GM21786 (cell line): ENCODE data around the gene LRRC75A.

Source experiments
- ATAC-seq: cut with Tn5 transposase; IDR thresholded peaks from one replicate; pipeline ENCODE4 v1.9.1; 2021; ENCODE audit not compliant: unreplicated experiment

Gene LRRC75A

DNA sequence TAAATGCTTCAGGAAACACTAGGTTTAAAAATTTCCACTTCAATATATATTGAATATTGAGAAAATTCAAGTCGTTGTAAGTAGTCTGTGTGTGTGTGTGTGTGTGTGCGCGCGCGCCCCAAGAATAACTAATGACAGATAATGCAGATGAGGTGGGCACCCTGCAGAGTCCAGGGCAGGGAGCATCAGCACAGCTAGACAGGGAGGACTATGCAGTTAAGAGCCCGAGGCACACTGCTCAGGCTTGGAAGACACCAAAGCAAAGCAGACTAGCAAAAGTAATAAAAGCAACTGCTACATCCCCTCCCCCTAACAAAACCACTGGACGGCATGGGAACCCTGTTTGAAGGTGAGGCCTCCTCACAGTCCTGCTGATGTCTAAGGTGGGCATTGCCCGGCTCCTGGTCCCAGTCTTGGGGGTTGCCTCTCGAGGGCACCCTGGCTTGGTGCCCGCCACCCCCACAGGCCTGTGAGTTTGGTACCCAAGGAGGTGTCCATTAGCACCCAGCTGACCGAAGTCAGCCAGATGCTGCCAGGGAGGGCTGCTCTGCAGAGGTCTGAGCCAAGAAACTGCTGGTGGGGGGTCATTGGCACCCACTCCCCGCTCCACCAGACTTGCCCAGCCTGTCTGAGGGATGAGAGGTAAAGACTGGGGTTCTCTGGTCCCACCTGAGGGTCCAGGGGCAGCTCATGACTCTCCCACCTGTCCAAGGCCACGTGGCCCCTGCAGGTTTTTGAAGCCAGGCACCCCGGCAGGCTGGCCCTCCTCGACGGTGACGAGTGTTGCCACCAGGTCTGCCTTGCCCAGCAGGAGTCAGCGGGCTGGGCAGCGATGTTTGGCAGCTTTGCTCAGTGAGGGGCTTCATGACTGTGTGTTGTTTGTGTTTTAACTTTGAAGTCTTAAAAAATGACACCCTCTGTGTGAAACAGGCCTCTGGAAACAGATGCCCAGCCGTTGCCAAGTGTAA is 18.7 kb downstream of the LRRC75A start:
- no peak for ATAC-seq

GRCh38 chr17:16472539-16472938 is 19.5 kb downstream of the LRRC75A start:
- no peak for ATAC-seq

GRCh38 chr17:16471295-16471694 is 20.7 kb downstream of the LRRC75A start:
- ATAC-seq = no peak

GRCh38 chr17:16470265-16470664 is 21.7 kb downstream of the LRRC75A start:
- ATAC-seq = no peak

DNA sequence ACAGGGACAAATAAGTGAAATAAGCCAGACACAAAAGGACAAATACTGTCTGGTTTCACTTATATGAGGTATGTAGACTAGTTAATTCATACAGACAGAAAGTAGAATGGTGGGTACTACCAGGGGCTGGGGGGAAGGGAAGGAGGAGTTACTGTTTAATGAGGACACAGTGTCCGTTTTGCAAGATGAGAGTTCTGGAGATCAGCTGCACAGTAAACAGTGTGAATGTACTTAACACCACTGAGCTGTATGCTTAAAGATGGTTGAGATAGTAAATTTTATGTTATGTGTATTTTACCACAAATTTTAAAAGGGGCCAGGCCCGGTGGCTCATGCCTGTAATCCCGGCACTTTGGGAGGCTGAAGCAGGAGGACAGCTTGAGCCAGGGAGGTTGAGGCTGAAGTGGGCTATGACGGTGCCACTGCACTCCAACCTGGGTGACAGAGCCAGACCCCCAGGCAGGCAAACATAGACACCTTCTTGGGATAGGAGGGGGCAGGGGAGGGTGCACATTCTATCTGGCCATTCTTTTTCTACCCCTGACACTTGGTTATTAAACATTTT is 23.5 kb downstream of the LRRC75A start:
- no peak for ATAC-seq

DNA sequence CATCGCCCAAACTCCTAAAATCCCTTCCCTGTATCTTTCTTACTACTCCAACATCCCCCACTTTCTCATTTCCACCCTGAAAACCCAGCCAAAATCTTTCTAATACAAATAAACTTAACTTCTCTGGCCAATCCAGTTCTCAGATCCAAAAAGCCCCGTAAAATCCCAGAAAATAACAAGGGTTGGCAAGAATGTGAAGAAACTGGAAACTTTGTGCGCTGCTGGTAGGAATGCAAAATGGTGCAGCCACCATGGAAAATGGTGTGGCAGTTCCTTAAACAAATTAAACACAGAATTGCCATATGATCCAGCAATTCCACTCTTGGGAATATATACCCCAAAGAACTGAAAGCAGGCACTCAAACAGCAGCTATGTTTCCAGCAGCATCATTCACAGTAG is 24.1 kb downstream of the LRRC75A start:
- no peak for ATAC-seq

DNA sequence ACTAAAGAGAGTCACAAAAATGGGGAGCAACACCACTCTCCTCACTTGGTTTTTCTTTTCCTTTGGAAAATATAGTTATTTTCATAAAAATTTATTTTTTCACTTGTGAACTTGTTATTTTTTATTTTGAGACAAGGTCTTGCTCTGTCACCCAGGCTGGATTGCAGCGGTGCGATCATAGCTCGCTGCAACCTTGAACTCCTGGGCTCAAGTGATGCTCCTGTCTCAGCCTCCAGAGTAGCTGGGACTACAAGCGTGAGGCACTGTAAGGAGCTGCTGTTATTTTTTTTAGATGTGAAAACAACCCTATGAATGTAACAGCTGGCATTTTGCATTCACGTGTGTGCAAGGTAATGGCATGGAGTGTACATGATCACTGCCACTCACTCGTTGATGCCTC is 24.9 kb downstream of the LRRC75A start:
- no peak for ATAC-seq

- no peak for ATAC-seq
Measured at GRCh38 chr17:16466407-16466806, 25.6 kb downstream of the LRRC75A start.

- no peak for ATAC-seq
Measured at GRCh38 chr17:16465861-16466338, 26.1 kb downstream of the LRRC75A start.

- ATAC-seq = no peak
Measured at GRCh38 chr17:16465052-16465312, 27.0 kb downstream of the LRRC75A start.

GRCh38 chr17:16464303-16465051 is 27.5 kb downstream of the LRRC75A start:
- no peak for ATAC-seq

DNA sequence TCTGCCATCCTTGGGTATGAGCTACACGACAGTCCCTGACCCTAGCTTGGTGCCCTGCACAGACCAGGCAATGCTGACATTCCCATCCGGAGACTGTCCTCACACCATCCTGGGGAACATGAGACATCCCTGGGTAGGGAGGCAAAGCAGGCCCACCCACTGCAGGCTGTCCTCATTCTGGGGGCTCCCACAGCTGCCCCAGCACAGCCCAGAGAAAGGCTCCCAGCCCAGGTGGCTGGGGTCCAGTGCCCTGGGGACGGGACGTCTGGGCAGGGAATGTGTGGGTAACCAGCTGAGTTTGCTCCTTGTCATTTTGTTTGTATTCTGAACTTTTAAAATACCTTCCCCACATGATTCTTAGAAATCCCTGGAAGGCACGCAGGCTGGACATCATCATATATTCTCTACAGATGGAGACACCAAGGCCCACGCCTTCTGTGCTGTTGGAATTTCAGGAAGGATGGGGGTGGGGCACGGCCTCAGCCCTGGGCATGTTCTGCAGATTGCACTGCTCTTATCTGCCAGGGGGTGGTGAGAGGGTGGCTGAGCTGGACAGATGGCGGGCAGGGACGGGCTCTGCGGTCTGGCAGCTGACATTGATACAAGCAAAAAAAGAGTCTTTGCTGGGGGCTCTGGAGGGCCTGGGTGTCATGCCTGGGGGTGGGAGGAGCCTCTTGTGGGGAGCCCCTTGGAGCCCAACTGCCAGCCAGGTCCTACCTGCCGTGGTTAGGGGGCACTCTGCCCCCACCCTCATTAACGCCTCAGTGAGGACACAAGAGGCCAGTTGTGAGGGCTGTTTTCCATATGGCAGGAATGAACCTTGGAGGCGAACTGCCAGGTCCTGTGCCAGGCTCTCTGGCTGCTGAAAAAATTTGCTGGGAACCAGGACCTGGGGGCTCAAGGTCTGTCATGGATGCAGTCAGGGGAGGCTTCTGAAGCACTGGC is 28.4 kb downstream of the LRRC75A start:
- no peak for ATAC-seq

DNA sequence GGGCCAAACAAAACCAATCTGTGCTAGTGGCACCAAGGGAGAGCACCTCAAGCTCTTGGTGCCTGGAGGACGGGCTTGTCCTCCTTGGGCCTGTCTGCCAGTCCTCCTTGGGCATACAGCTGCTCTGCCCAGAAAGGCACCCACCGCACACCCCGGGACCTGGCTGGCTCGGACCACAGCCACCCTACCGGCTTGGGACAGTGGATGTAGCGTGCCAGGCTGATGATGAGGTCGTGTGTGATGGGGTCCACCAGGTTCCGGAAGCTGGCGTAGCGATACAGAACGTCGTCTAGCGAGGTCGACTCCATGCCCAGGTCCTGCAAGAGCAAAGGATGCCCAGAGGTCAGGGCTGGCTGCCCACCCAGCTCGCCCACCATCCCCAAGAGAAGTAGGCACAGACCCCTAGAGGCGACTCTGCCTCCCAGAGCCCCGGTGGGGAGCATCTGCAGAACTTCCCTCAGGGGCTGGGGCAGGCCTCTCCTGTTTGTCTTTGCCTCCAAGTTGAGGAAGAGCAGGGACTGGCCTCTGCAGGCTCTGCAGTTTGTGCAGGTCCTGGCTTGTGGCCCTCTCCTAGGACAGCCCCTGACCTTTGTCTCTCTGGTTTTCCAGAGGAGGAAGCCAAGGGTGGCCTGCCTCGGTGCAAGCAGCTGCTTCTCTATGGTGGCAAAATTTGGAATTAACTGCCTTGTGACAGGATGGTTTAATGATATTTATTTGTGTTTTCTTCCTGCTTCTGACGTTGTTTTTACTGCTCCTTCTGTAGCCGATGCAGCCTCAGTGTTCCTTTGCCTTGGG is 29.7 kb downstream of the LRRC75A start:
- no peak for ATAC-seq

DNA sequence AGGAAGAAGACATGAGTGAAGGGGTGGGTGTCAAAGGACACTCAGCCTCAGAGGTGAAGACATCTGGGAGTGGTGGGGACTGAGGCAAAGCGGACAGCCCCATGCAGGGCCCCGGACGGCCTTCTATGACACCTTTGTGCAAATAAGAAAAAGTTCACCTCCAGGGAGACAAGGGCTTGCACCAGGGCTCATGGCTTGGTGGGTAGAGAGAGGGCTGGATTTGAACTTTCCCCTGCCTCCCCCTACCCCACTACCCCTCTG is 30.5 kb downstream of the LRRC75A start:
- no peak for ATAC-seq

DNA sequence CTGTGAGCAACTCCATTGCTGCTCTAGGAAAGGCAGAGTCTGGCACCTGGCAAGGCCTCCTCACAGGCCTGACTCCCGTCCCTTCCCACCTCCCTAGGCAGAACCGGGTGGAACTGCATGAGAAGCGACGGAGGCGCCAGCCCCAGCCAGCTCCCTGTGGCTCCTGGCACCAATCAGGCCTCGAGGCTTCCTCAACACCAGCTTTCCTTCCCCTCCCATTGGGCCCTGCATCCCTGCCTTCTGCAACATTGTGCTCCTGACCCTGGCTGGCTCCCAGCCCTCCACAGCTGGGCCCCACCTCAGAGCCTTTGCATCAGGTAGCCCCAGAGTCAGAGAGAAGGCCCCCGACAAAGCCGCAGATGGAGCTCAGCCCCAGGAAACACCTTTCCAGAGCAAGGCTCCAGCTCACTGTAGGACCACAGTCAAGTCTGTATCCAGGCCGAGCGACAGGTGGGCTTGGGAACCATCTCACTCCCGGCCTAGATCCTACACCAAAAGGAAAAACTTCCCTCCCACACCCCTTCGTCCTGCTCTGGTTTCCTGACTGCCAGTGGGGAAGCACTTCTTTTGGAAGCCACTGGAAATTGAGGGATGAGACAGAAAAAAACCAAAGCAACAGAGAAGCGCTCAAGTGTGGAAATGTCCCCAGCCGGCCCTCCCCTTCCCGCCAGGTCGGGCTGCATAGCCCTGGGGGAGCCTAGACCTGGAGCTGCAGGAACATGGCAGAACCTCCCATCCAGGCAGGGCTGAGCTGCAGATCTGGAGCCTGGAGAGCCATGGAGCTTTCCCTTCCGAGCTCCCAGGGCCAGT is 31.0 kb downstream of the LRRC75A start:
- ATAC-seq = no peak

DNA sequence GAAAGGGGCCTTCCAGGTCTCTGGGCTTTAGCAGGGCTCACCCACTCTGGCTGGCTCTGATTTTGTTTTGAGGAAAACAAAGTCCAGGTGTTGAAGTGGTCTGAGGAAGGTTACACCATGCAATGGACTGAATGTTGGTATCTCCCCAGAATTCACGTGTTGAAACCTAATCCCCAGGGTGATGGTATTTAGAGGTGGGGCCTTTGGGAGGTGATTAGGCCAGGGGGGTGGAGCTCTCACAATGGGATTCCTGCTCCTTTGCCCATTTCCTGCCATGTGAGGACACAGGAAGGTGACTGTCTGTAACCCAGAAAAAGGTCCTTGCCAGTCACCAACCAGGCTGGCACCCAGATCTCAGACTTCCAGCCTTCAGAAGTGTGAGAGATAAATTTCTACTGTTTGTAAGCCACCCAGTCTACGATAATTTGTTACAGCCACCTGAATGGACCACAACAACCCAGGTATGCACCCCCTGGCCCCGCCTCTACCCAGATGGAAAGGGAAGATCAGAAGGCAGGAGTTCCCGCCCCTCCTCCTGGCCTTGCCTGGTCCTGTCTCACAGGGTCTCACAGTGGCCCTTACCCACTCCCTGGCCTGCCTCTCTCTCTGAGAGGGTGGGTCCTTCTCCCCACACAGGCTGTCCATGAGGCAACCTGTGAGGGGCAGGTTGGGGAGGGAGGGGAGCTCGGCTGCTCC is 32.0 kb downstream of the LRRC75A start:
- no peak for ATAC-seq

DNA sequence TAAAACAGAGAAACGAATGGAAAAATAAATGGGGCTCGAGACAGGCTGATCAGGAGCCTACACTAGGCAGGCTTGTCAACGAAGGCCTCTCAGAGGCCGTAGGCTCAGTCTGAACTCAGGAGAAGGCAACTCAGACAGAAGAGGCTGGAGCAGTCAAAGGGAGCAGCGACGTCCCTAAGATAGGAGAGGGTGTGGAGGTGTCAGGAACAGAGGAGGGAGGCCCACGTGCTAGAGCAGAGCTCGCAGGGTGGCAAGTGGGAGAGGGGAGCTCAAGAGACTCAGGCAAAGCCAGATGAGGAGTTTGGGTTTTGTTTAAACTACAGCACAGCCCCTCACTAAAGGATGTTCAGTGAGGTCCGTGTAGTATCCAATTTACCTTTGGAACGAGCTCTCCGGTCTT is 32.7 kb downstream of the LRRC75A start:
- ATAC-seq = no peak

DNA sequence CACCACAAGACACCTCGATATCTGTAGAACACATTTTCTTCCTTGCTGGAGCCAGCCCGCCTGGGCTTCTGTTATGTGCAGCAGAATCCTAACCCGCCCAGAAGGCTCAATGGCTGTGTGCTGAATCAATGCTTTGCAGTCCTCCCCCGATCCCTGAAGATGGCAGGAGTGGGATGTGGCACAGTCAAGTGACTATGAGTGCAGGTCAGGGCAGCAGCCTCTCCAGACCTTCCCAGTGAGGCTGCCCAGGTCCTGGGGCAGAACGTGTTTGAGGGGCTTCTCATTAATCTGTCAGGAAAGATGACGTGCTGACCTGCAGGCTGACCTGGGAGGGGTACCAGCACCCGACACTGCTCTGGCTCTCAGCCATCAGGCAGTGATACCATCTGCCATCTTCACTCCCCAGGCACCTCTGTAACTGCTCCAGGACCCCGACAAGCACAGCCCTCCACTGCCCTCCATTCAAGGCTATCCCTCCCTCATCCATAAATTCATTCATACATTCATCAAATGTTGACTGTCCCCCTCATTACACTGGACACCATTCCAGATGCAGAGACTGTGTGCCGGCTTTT is 35.2 kb downstream of the LRRC75A start:
- ATAC-seq = no peak
